Coronary artery (tissue), 2 donors: ENCODE results near the gene L3MBTL3.

Experiments
- DNase-seq: peaks from one replicate; pipeline ENCODE4 v3.0.0-alpha.2; 2017; ENCODE audit warnings: low spot score
- H3K27ac ChIP-seq, 2 donors: fragments of 200-600 bp; sonication (generic); one replicate each; pipeline ENCODE4 v1.5.1; 2016 to 2019
- H3K4me3 ChIP-seq: fragments of 200-600 bp; sonication (generic); 2 replicates; pipeline ENCODE4 v1.5.1; 2016; ENCODE audit warnings: mild to moderate bottlenecking, moderate library complexity
- CTCF ChIP-seq: fragments of 200-600 bp; sonication (generic); IDR thresholded peaks from one replicate; pipeline ENCODE4 v1.5.1; 2019; ENCODE audit warnings: antibody characterized with exemption

L3MBTL3 gene

DNA sequence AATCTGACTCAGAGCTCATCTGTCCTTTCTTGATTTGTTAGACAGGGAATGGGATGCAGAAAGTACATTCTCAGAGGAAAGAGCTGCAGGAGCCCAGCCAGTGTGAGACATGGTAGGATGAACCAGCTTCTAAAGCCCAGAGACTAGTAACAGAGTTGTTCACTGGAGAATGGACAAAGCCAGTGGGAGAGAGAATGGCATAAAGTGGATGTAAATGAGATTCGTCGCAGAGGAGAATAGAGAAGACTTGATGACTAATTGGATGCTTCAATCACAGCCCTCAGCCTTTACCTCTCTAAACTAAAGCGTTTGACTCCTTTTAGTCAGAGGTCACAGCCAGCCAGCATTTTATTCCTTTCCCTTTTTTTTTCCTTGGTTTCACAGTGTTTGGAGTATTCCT lies 25.5 kb upstream of the L3MBTL3 start:
- TF ChIP-seq CTCF: no peak
- Histone ChIP-seq H3K4me3 (no peak overlapping the region), H3K27ac (no peak overlapping the region)
- DNase-seq: no peak

GRCh38 chr6:129994410-129994809 lies 24.0 kb upstream of the L3MBTL3 start:
- Histone ChIP-seq H3K4me3 (no peak overlapping the region), H3K27ac (no peak overlapping the region)
- TF ChIP-seq CTCF: no peak
- no peak for DNase-seq

DNA sequence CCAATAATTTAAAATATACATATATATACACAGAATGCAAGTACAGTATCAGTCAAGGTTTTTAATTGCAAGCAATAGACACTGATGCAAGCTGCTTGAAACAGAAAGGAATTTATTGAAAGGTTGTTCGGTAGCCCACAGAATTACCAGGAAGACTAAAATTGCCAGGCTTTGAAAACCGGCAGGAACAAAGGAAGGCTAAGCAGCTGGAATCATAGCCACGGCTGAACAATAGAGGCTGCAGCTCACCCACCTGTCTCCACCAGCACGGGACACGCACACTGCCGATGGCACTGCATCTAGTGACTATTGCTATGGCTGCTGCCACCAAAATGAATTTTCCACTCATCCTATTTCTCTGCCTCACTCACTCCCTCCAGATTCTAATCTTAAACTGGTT lies 22.0 kb upstream of the L3MBTL3 start:
- H3K4me3 ChIP-seq: no peak overlapping the region
- no peak for DNase-seq
- no peak for TF ChIP-seq CTCF
- H3K27ac ChIP-seq: no peak overlapping the region

- TF ChIP-seq CTCF: no peak
- DNase-seq: no peak
- H3K27ac ChIP-seq: no peak overlapping the region
- H3K4me3 ChIP-seq: no peak overlapping the region
Measured at GRCh38 chr6:130000526-130001421, 17.6 kb upstream of the L3MBTL3 start.

GRCh38 chr6:130008236-130008873 lies 10.0 kb upstream of the L3MBTL3 start:
- Histone ChIP-seq H3K27ac (no peak overlapping the region), H3K4me3 (no peak overlapping the region)
- no peak for DNase-seq
- no peak for TF ChIP-seq CTCF

GRCh38 chr6:130009146-130009545 lies 9.2 kb upstream of the L3MBTL3 start:
- DNase-seq: no peak
- H3K4me3 ChIP-seq: no peak overlapping the region
- no peak overlapping the region for H3K27ac ChIP-seq
- TF ChIP-seq CTCF: no peak

DNA sequence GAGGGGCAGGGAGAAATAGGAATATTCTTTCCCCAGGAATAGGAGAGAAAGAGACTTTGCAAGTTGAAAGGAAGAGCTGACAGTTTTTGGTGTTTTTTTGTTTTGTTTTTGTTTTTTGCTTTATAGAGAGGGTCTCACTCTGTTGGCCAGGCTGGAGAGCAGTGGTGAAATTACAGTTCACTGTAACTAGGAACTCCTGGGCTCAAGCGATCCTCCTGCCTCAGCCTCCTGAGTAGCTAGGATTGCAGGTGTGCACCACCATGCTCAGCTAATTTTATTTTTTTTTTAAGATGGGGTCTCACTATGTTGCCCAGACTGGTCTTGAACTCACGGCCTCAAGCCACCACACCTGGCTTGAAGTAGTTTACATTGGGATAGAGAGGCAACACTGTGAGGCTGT lies 8.0 kb upstream of the L3MBTL3 start:
- Histone ChIP-seq H3K4me3 (no peak overlapping the region), H3K27ac (no peak overlapping the region)
- DNase-seq: no peak
- TF ChIP-seq CTCF: no peak
